Measurements from ENCODE around the gene EPC1.
"Not testable (repeated sequence)": the region's sequence is repeated elsewhere in the genome, so short reads cannot be mapped to it uniquely, and the experiment has no call there.

The EPC1 gene

GRCh38 chr10:32253276-32253675 lies 93.7 kb downstream of the EPC1 start:
- H3K79me1 ChIP-seq (ENCODE audit: low read length): no peaks in the 10 kb centered on the region
- DNase-seq: peak; percentile 55 to 69
- no peaks in the 10 kb centered on the region for H3K79me2 ChIP-seq (ENCODE audit: control insufficient read depth, insufficient read depth, low read length, poor library complexity)
- no peak overlapping the region for H2BK120ac ChIP-seq (ENCODE audit: insufficient read depth, low read length, poor library complexity)
- H3K18ac ChIP-seq (ENCODE audit: low read length): no peak overlapping the region
- H3K4me1 ChIP-seq (ENCODE audit: control insufficient read depth in 1 of 2, insufficient read depth in 2 of 2, low read length in 2 of 2): peaks cover 9 to 11% of the 10 kb centered on the region in 2 experiments
- H4K91ac ChIP-seq (ENCODE audit: low read depth, low read length): no peak overlapping the region
- no peaks in the 10 kb centered on the region for H3K36me3 ChIP-seq (ENCODE audit: control insufficient read depth in 1 of 2, insufficient read depth in 2 of 2, low read length in 2 of 2)
- WGBS (ENCODE audit: extremely low coverage, insufficient coverage, insufficient read length): no CpG with 5 or more reads among the region's 4 CpGs
- H3K14ac ChIP-seq (ENCODE audit: low read length): no peak overlapping the region
- H3K4me2 ChIP-seq (ENCODE audit: low read length): no peak overlapping the region
- H3K27me3 ChIP-seq (ENCODE audit: insufficient read depth, low read length): no peaks in the 10 kb centered on the region
- no peak overlapping the region for H3K23ac ChIP-seq (ENCODE audit: low read length)
- no peak overlapping the region for H3K4ac ChIP-seq (ENCODE audit: low read depth, low read length)
- H3K27ac ChIP-seq (ENCODE audit: low read depth, low read length): peak overlapping the region; percentile 13
- H4K8ac ChIP-seq (ENCODE audit: low read depth, low read length): no peak overlapping the region
- no peak overlapping the region for H2BK12ac ChIP-seq (ENCODE audit: low read length)
- no peak overlapping the region for H3K4me3 ChIP-seq (ENCODE audit: low read depth, low read length)
- no peak overlapping the region for H4K12ac ChIP-seq (ENCODE audit: low read depth, low read length)
- H2AFZ ChIP-seq (ENCODE audit: insufficient read depth, low read length, poor library complexity): no peak overlapping the region
- no peak overlapping the region for H2BK5ac ChIP-seq (ENCODE audit: low read depth, low read length, poor library complexity)
- no peak overlapping the region for H2AK5ac ChIP-seq (ENCODE audit: low read length)
- no peak overlapping the region for H3K9ac ChIP-seq (ENCODE audit: low read length)
- no peaks in the 10 kb centered on the region for H3K9me3 ChIP-seq (ENCODE audit: insufficient read depth, low read depth, low read length)

- H2AK5ac ChIP-seq (ENCODE audit: low read length); H2BK5ac ChIP-seq (ENCODE audit: low read depth, low read length, poor library complexity); H3K27ac ChIP-seq (ENCODE audit: low read depth, low read length); H3K4me3 ChIP-seq (ENCODE audit: low read depth, low read length); H3K23ac ChIP-seq (ENCODE audit: low read length); H4K8ac ChIP-seq (ENCODE audit: low read depth, low read length); H3K27me3 ChIP-seq (ENCODE audit: insufficient read depth, low read length); H2BK12ac ChIP-seq (ENCODE audit: low read length); H2AFZ ChIP-seq (ENCODE audit: insufficient read depth, low read length, poor library complexity); H2BK120ac ChIP-seq (ENCODE audit: insufficient read depth, low read length, poor library complexity); DNase-seq; H4K91ac ChIP-seq (ENCODE audit: low read depth, low read length); H3K79me2 ChIP-seq (ENCODE audit: control insufficient read depth, insufficient read depth, low read length, poor library complexity); H3K14ac ChIP-seq (ENCODE audit: low read length); H3K9me3 ChIP-seq (ENCODE audit: insufficient read depth, low read depth, low read length); H3K36me3 ChIP-seq (ENCODE audit: control insufficient read depth in 1 of 2, insufficient read depth in 2 of 2, low read length in 2 of 2); H3K18ac ChIP-seq (ENCODE audit: low read length); H3K9ac ChIP-seq (ENCODE audit: low read length); H4K12ac ChIP-seq (ENCODE audit: low read depth, low read length); H3K4ac ChIP-seq (ENCODE audit: low read depth, low read length); H3K4me2 ChIP-seq (ENCODE audit: low read length); H3K79me1 ChIP-seq (ENCODE audit: low read length): not testable (repeated sequence)
- peaks cover 9 to 11% of the 10 kb centered on the region in 2 experiments for H3K4me1 ChIP-seq (ENCODE audit: control insufficient read depth in 1 of 2, insufficient read depth in 2 of 2, low read length in 2 of 2)
- no CpG with 5 or more reads among the region's 3 CpGs for WGBS (ENCODE audit: extremely low coverage, insufficient coverage, insufficient read length)
These were observed 96.5 kb downstream of the EPC1 start for GRCh38 chr10:32250489-32250888.

DNA sequence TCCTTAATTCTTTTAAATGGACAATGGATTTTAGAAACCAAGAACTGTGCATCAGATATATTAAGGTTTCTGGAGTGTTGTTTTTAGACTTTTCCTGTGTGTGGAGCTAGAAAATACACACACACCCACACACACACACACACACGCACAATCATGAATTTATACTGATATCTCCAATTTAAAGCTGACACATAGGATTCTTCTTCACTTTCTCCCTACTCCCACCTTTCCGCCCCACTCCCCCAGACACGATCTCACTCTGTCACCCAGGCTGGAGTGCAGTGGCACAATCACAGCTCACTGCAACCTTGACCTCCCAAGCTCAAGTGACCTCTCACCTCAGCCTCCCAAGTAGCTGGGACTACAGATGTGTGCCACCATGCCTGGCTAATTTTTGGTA lies 100.3 kb downstream of the EPC1 start:
- Histone ChIP-seq H3K18ac (ENCODE audit: low read length) (no peak overlapping the region), H2BK5ac (ENCODE audit: low read depth, low read length, poor library complexity) (no peak overlapping the region), H3K27me3 (ENCODE audit: insufficient read depth, low read length) (no peaks in the 10 kb centered on the region), H2AFZ (ENCODE audit: insufficient read depth, low read length, poor library complexity) (no peak overlapping the region), H3K23ac (ENCODE audit: low read length) (no peak overlapping the region), H3K4me1 (ENCODE audit: control insufficient read depth in 1 of 2, insufficient read depth in 2 of 2, low read length in 2 of 2) (peaks cover 7 to 8% of the 10 kb centered on the region in 2 experiments), H3K14ac (ENCODE audit: low read length) (no peak overlapping the region), H4K8ac (ENCODE audit: low read depth, low read length) (no peak overlapping the region), H4K12ac (ENCODE audit: low read depth, low read length) (no peak overlapping the region), H3K27ac (ENCODE audit: low read depth, low read length) (no peak overlapping the region), H3K79me1 (ENCODE audit: low read length) (peaks cover 2% of the 10 kb centered on the region), H3K4ac (ENCODE audit: low read depth, low read length) (no peak overlapping the region), H2BK12ac (ENCODE audit: low read length) (peak overlapping the region; percentile 48), H3K4me2 (ENCODE audit: low read length) (no peak overlapping the region), H2BK120ac (ENCODE audit: insufficient read depth, low read length, poor library complexity) (no peak overlapping the region), H3K79me2 (ENCODE audit: control insufficient read depth, insufficient read depth, low read length, poor library complexity) (no peaks in the 10 kb centered on the region), H3K9me3 (ENCODE audit: insufficient read depth, low read depth, low read length) (no peaks in the 10 kb centered on the region), H4K91ac (ENCODE audit: low read depth, low read length) (no peak overlapping the region), H3K4me3 (ENCODE audit: low read depth, low read length) (no peak overlapping the region), H2AK5ac (ENCODE audit: low read length) (no peak overlapping the region), H3K36me3 (ENCODE audit: control insufficient read depth in 1 of 2, insufficient read depth in 2 of 2, low read length in 2 of 2) (no peaks in the 10 kb centered on the region), H3K9ac (ENCODE audit: low read length) (no peak overlapping the region)
- no peak for DNase-seq
- 100% methylated on average over 1 of the region's 3 CpGs for WGBS (ENCODE audit: extremely low coverage, insufficient coverage, insufficient read length)

DNA sequence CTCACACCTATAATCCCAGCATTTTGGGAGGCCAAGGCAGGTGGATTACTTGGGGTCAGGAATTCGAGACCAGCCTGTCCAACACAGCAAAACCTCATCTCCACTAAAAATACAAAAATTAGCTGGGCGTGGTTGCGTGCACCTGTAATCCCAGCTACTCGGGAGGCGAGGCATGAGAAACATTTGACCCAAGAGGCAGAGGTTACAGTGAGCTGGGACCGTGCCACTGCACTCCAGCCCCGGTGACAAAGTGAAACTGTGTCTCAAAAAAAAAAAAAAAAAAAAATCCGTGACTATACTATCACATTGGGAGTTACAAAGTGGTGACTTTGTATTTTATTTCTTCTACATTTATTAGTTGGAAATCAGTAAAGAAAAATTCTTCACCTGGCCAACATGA lies 101.2 kb downstream of the EPC1 start:
- Histone ChIP-seq H3K9ac (ENCODE audit: low read length) (no peak overlapping the region), H3K27ac (ENCODE audit: low read depth, low read length) (no peak overlapping the region), H3K36me3 (ENCODE audit: control insufficient read depth in 1 of 2, insufficient read depth in 2 of 2, low read length in 2 of 2) (no peaks in the 10 kb centered on the region), H3K4me3 (ENCODE audit: low read depth, low read length) (no peak overlapping the region), H2BK5ac (ENCODE audit: low read depth, low read length, poor library complexity) (no peak overlapping the region), H4K91ac (ENCODE audit: low read depth, low read length) (no peak overlapping the region), H4K8ac (ENCODE audit: low read depth, low read length) (no peak overlapping the region), H2BK12ac (ENCODE audit: low read length) (no peak overlapping the region), H3K4ac (ENCODE audit: low read depth, low read length) (no peak overlapping the region), H3K23ac (ENCODE audit: low read length) (no peak overlapping the region), H2AK5ac (ENCODE audit: low read length) (no peak overlapping the region), H3K14ac (ENCODE audit: low read length) (no peak overlapping the region), H2AFZ (ENCODE audit: insufficient read depth, low read length, poor library complexity) (no peak overlapping the region), H2BK120ac (ENCODE audit: insufficient read depth, low read length, poor library complexity) (no peak overlapping the region), H3K4me1 (ENCODE audit: control insufficient read depth in 1 of 2, insufficient read depth in 2 of 2, low read length in 2 of 2) (peaks cover 7 to 8% of the 10 kb centered on the region in 2 experiments), H3K18ac (ENCODE audit: low read length) (no peak overlapping the region), H3K4me2 (ENCODE audit: low read length) (no peak overlapping the region), H3K9me3 (ENCODE audit: insufficient read depth, low read depth, low read length) (no peaks in the 10 kb centered on the region), H4K12ac (ENCODE audit: low read depth, low read length) (no peak overlapping the region), H3K79me1 (ENCODE audit: low read length) (peaks cover 2% of the 10 kb centered on the region), H3K79me2 (ENCODE audit: control insufficient read depth, insufficient read depth, low read length, poor library complexity) (no peaks in the 10 kb centered on the region), H3K27me3 (ENCODE audit: insufficient read depth, low read length) (no peaks in the 10 kb centered on the region)
- WGBS (ENCODE audit: extremely low coverage, insufficient coverage, insufficient read length): no CpG with 5 or more reads among the region's 8 CpGs
- no peak for DNase-seq
